Fibroblast of the aortic adventitia (primary cell): ENCODE results near the gene CTSL. TPM values are rescaled to one million over a fixed set of nuclear protein-coding genes. Genes with fewer than 3 reads are reported as not detected.
A peak's percentile ranks its signal among the peaks of the same experiment; 100 is the strongest.

Experiments
- DNase-seq: peaks from one replicate; pipeline ENCODE4 v3.0.0-alpha.2; 2010; ENCODE audit warnings: low read depth
- H3K4me3 ChIP-seq: 2 replicates; pipeline ENCODE4 v1.5.1; 2011; ENCODE audit warnings: low read depth, mild to moderate bottlenecking, control low read depth, low read length, moderate library complexity
- total RNA-seq: library from RNA; depleted of rRNA; stranded (reverse); fragments of >200 nt; gene quantifications from 2 replicates; pipeline ENCODE4 v1.2.3, GENCODE V29; 2012; ENCODE audit warnings: low replicate concordance
- TF ChIP-seq, protein P1 (sequence below): IDR thresholded peaks from 2 replicates; pipeline ENCODE4 v1.5.1; 2011; ENCODE audit warnings: mild to moderate bottlenecking, low read length, control low read depth, inconsistent platforms; ENCODE audit not compliant: insufficient read depth

Gene CTSL
- total RNA-seq, 1 donor, result 513 TPM

DNA sequence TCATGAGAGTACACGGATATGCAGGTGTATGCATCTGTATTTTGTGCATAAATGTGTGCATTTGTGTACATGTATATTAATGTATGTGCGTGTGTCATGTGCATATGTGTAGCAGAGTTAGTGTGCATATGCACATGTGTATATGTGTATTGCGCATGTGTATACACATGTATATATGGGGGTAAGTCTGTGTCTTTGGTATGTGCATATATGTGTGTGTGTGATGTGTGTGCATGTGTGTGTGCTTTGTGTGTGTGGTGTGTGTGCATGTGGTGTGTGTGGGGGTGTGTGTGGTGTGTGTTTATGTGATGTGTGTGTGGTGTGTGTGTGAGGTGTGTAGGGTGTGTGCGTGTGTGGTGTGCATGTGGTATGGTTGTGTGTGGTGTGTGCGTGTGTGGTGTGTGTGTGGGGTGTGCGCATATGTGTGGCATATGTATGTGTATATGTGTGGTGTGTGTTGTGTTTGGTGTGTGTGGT lies 13.1 kb upstream of the CTSL start:
- H3K4me3 ChIP-seq, result peak overlapping the region; percentile 1
- TF ChIP-seq, protein P1, sequence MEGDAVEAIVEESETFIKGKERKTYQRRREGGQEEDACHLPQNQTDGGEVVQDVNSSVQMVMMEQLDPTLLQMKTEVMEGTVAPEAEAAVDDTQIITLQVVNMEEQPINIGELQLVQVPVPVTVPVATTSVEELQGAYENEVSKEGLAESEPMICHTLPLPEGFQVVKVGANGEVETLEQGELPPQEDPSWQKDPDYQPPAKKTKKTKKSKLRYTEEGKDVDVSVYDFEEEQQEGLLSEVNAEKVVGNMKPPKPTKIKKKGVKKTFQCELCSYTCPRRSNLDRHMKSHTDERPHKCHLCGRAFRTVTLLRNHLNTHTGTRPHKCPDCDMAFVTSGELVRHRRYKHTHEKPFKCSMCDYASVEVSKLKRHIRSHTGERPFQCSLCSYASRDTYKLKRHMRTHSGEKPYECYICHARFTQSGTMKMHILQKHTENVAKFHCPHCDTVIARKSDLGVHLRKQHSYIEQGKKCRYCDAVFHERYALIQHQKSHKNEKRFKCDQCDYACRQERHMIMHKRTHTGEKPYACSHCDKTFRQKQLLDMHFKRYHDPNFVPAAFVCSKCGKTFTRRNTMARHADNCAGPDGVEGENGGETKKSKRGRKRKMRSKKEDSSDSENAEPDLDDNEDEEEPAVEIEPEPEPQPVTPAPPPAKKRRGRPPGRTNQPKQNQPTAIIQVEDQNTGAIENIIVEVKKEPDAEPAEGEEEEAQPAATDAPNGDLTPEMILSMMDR, result no peak
- DNase-seq, result no peak

- DNase-seq, result peak; percentile 98
Measured at GRCh38 chr9:87713278-87713987, 12.5 kb upstream of the CTSL start.

GRCh38 chr9:87713988-87714330 lies 12.0 kb upstream of the CTSL start:
- TF ChIP-seq, protein P1, result no peak
- no peak for DNase-seq
- H3K4me3 ChIP-seq, result peak overlapping the region; percentile 60

More at GRCh38 chr9:87713278-87713987, 12.5 kb upstream of the CTSL start:
- peak overlapping the region; percentile 60 for H3K4me3 ChIP-seq
- TF ChIP-seq, protein P1, result peak; percentile 29

DNA sequence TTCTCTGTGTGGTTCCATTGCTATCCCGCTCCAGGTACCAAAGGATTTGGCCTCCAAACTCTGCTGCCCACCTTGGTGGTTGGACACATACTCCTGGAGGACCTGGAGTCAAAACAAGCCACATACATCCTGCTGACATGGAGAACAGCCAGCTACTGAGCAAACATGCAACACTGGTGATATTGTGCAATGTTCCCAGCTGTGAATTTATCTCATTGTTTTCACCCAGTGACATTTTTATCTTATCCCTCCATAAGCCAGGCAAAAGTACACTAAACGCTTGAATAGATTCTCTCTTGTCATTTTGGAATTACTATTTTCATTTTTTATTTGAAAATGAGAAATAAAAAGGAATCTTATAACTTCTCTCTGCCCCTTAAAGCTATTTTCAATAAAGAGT lies 11.1 kb upstream of the CTSL start:
- no peak overlapping the region for H3K4me3 ChIP-seq
- peak; percentile 93 for DNase-seq
- TF ChIP-seq, protein P1, result no peak

- H3K4me3 ChIP-seq, result no peak overlapping the region
- no peak for DNase-seq
- TF ChIP-seq, protein P1, result no peak
Measured at GRCh38 chr9:87716141-87716540, 9.8 kb upstream of the CTSL start.

DNA sequence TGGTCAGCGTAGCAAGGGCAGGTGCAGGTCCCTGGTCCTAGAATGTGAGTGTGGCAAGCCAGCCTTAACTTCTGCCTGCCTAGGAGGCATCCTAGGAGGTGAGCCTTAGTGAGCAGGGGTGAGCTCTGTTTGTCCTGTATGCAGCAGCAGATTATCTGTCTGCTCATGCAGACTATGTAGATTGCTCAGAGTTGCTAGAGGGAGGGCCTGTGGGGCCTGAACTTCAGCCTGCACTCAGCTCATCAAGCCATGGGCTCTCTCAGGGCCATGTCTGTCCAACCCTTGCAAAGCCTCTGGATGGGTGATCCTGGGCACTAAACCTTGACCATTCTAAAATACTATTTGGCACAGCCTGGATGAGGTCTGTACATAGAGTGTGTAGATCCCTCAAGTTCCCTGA lies 8.5 kb upstream of the CTSL start:
- no peak overlapping the region for H3K4me3 ChIP-seq
- TF ChIP-seq, protein P1, result no peak
- no peak for DNase-seq

DNA sequence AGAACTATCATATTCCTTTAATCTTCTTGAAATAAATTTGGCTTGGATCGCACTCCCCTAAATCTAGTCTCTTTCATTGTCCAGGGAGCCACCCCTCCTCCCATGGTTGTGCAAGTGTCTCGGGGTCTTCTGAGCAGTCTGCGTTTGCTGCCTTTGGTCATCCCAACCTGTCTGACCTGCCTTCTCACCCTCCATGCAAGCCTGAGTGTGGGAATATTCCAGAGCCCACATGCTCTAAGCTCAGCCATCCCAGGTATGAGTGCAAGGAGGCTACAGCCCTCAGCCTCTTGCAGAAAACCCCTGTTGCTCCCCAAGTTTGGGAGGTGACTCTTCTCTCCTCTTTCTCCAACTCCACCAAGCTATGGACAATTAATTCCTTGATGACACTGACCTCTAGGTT lies 7.7 kb upstream of the CTSL start:
- TF ChIP-seq, protein P1, result no peak
- no peak overlapping the region for H3K4me3 ChIP-seq
- no peak for DNase-seq
